Measurements from ENCODE around the gene RAP1GAP2. TPM values are rescaled to one million over a fixed set of nuclear protein-coding genes. Genes with fewer than 3 reads are reported as not detected.

The RAP1GAP2 gene
- total RNA-seq, 1 donor from 2014 or later = 17.0 TPM

DNA sequence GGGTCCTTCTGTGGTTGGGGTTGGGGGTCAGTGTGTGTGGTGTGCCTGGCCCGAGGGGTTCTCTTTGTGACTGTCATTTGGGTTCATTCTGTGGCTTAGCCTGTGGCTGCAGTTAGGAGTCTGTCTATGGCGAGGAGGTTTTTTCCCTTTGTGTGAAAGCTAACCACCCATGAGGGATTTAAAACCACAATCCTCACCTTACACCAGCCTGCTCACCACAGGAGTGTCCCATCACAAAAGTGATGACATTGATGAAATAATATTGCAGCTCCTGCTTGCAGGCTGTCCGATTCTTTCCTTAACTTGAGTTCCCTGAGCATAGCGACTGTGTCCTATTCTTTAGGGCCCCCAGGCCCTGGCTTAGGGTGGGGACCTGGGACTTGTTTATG, 113.6 kb downstream of the RAP1GAP2 start:
- no peaks in the 10 kb centered on the region for H3K4me1 ChIP-seq
- H3K4me3 ChIP-seq = no peak overlapping the region
- H3K9me3 ChIP-seq = no peaks in the 10 kb centered on the region
- H3K27me3 ChIP-seq (ENCODE audit: low read depth) = no peaks in the 10 kb centered on the region
- no peak overlapping the region for H3K27ac ChIP-seq
- intact Hi-C loops (cut with DNase I) = no loop called here
- no peak for TF ChIP-seq CTCF (IDR thresholded peaks at IDR 0.05)
- H3K36me3 ChIP-seq = no peaks in the 10 kb centered on the region
- no peak for ATAC-seq
- no peak for DNase-seq

DNA sequence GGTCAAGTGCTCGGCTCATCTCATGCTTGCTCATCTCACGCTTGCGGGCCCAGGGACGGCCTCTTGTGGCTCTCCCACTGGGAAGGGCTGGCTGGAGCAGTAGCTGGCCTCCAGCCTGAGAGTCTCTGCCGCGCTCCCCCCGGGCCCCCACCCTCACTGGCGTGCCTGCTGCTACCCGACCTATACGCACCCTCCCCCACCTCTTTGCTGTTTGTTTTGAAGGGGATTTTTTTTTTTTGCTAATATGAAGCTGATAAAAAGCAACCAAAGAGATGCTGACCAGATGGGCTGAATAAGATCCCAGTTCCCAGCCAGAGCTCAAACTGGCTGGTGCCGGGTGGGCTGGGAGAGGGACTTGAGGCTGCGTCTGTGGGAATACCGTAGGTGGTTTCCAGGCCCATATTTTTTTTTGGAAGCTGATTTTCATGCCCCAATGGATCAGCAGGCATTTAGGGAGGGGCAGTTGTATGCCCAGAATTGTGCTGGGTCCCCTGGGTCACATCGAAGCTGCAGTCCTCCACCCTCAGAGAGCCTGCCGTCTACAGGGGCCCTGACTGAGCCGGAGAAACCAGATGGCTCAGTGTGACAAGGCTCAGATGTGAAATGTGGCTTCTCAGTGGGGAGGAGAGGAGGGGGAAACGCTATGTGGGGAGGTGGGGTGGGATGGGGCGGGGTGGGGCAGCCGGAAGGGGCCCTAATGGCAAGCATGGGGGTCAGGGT, 115.0 kb downstream of the RAP1GAP2 start:
- intact Hi-C loops (cut with DNase I) = no loop called here
- Histone ChIP-seq H3K27me3 (ENCODE audit: low read depth) (no peaks in the 10 kb centered on the region), H3K27ac (no peak overlapping the region), H3K36me3 (no peaks in the 10 kb centered on the region), H3K4me1 (no peaks in the 10 kb centered on the region), H3K9me3 (no peaks in the 10 kb centered on the region), H3K4me3 (no peak overlapping the region)
- no peak for DNase-seq
- ATAC-seq = no peak
- no peak for TF ChIP-seq CTCF (IDR thresholded peaks at IDR 0.05)

DNA sequence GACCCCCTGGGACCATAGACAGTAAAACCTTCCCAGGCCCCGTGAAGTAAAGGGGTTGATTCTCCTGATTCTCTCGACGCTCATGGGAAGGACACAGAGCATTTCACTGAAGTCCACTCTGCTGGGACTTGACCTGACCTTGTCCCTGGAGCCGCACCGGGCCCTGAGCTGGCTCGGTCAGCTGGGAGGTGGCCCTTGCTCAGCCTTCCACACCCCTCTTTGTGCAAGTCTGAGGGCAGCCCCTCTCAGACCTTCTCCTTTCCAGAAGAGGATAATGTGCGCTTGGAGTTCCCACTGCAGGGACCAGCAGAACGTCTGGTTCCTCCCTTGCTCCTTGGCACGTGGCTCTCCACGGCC, 115.5 kb downstream of the RAP1GAP2 start:
- H3K36me3 ChIP-seq = no peaks in the 10 kb centered on the region
- intact Hi-C loops (cut with DNase I) = no loop called here
- no peaks in the 10 kb centered on the region for H3K27me3 ChIP-seq (ENCODE audit: low read depth)
- no peak for ATAC-seq
- H3K9me3 ChIP-seq = no peaks in the 10 kb centered on the region
- no peaks in the 10 kb centered on the region for H3K4me1 ChIP-seq
- no peak overlapping the region for H3K4me3 ChIP-seq
- no peak overlapping the region for H3K27ac ChIP-seq
- no peak for TF ChIP-seq CTCF (IDR thresholded peaks at IDR 0.05)
- DNase-seq = no peak

DNA sequence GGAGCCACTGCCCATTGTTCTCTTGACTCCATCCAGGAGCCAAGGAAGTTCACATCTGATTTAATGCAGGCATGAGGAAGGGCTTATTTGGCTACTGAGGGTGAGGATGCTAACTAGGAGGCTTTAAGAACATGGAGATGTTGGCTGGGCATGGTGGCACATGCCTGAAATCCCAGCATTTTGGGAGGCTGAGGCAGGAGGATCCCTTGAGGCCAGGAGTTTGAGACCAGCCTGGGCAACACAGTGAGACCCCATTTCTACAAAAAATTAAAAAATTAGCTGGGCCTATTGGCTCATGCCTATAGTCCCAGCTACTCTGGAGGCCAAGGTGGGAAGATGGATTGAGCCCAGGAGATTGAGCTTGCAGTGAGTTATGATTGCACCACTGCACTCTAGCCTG, 116.5 kb downstream of the RAP1GAP2 start:
- intact Hi-C loops (cut with DNase I) = no loop called here
- Histone ChIP-seq H3K4me1 (no peaks in the 10 kb centered on the region), H3K27me3 (ENCODE audit: low read depth) (no peaks in the 10 kb centered on the region), H3K36me3 (no peaks in the 10 kb centered on the region), H3K9me3 (no peaks in the 10 kb centered on the region), H3K27ac (no peak overlapping the region), H3K4me3 (no peak overlapping the region)
- no peak for TF ChIP-seq CTCF (IDR thresholded peaks at IDR 0.05)
- no peak for DNase-seq
- no peak for ATAC-seq

GRCh38 chr17:2916461-2916860, 120.2 kb downstream of the RAP1GAP2 start:
- Histone ChIP-seq H3K36me3 (no peaks in the 10 kb centered on the region), H3K27me3 (ENCODE audit: low read depth) (no peaks in the 10 kb centered on the region), H3K27ac (no peak overlapping the region), H3K4me1 (no peaks in the 10 kb centered on the region), H3K9me3 (no peaks in the 10 kb centered on the region), H3K4me3 (no peak overlapping the region)
- ATAC-seq (no peak), DNase-seq (no peak)
- intact Hi-C loops (cut with DNase I) = no loop called here
- no peak for TF ChIP-seq CTCF (IDR thresholded peaks at IDR 0.05)

Data from lower lobe of right lung (tissue), 2 donors.